UCSD-AML1 (cell line): ENCODE measurements around the gene NFIX.

Source experiments
- DNase-seq: peaks from one replicate; lab custom pipeline; 2025; ENCODE audit not compliant: unreplicated experiment; lab: John Stamatoyannopoulos, UW

The NFIX gene

DNA sequence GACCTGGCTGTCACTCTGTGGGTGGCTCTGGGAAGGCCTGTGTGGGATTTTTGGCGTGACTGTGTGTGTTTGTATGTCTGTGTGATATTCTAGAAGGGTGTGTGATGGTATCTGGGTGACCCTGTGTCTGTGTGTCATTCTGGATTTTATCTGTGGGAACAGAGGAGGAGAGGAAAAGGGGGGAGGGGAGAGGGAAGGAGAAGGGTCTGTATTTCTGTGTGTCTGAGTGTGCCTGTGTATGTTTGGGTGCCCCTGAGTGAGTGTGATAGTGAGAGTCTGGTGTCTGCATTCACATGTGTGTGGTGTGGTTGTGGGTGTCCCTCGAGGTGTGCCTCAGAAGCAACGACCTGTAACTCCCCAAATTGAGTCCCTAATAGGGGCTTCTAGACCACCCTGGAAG, 8.1 kb upstream of the NFIX start:
- no peak for DNase-seq

DNA sequence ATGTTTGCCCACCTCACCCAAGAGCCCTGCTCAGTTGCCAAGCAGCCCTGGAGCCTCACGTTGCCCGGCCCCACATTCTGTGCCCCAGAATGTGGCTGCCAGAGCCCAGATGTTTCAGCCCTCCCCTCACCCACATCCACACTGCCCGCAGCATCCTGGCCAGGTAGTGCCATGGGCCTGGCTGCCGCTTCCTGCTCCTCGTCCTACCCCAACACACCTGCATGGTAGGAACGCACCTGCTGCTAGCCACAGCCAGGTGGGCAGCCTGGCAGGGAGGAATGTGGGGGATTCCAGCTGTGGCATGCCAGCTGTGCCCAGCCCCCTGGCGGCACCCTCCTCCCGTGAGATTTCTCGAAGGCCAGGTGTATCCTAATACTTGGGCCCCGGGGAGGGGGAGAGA, 7.5 kb upstream of the NFIX start:
- no peak for DNase-seq

DNA sequence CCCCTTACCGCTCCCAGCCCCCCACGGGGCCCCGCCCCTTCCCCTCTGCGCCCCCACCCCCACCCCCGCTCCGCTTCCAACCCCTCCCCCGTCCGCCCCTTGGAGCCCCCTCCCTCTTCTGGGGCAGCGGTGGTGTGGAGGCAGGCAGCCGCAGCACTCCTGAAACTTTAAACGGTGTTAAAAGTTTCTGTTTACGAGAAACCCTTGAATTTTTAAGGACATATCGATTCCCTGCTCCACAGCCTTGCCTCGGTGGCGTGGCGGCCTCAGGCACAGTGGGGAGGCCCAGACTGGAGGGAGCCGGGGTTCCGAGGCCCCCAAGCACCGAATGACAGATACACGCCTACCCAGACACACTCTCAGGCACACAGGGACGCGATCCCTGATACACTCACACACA, 4.8 kb upstream of the NFIX start:
- DNase-seq: no peak

DNA sequence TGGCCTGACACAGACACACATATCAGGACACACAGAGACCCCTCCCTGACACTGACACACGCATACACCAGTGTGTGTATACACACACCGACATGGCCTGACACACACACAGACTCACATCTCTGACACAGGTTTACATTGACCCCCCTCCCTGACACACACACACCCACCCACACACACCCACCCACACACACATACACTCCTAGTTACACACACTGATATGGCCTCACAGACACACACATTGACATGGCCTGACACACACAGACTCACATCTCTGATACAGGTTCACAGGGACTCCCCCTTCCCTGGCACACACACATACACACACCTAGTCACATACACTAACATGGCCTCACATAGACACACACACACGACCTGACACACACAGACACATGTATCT, 4.4 kb upstream of the NFIX start:
- DNase-seq: no peak

DNA sequence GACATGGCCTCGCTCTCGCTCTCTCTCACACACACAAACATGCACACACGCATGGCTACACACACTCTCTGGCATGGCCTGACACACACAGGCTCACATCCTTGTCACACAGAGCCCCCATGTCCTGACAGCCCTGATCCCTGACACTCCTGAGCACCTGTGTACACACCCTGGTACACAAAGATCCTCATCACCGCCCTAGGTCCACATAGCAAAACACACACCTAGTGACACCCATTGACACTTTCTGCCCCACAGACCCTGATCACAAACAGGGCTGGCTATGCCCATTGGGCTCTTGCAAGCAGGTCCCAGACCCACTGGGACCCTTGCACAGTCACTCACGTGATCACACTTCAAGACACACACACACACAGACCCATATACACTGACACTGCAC, 4.0 kb upstream of the NFIX start:
- DNase-seq: no peak

DNA sequence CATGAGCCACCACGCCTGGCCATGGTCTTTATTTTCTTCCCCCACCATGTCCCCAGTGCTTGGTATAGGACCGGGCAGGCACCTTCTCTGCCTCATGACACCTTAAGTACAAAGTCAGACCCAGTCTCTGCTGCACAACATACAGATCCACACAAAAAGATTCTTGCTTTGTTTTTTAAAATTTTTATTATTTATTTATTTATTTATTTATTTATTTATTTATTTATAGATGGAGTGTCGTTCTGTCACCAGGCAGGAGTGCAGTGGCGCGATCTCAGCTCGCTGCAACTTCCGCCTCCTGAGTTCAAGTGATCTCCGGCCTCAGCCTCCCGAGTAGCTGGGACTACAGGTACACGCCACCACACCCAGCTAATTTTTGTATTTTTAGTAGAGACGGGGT, 2.5 kb upstream of the NFIX start:
- DNase-seq: no peak

DNA sequence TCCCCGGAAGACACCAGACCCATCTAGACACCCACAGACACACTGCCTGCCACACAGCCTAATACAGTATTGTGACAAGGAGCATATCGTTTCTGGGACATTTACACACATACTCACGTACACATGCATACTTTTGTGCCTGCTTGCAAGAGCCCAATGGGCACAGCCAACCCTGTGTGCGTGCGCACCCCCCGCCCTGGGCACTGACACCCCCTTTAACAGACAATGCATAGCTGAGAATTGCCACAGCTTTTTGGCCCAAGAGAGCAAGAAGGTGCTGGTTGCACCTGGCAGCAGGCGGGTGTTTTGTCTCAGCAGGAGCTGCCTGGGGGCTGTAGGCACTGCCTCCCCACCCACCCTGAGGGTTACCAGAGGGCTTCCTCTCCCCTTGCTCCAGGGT, 1.7 kb upstream of the NFIX start:
- DNase-seq: no peak

DNA sequence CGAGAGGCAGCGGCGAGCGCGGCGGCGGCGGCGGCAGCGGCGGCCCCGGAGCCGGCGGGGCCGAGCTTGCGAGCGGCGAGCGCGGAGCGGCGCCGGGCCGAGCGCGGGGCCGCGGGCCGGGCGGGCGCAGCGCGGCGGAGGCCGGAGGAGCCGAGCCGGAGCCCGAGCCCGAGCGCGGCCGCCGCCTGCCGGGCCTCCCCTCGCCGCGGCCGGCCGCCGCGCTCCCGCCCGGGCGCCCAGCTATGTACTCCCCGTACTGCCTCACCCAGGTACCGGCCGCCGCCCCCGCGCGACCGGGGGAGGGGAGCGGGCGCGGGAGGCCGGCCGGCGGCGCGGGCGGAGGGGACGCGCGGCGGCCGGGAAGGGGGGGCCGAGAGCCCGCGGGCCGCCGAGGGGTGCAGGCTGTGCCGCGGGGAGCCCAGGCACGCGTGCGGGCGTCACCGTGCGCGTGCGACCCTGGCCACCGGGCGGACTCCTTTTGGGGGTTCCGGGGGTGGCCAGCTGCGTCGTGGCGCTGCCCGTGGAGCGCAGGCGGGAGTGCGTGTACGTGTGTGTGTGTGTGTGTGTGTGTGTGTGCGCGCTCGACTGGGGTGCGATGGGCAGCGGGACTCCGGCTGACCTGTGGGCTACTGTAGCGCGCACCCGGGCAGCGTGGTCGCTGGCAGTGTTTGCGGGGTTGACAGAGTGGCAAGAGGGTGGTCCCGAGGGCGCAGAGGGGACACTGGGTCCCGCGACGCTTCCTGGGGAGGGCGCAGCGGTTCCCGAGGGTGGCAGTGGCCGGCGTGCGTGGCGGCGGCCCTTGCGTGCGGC, 526 bp downstream of the NFIX start:
- no peak for DNase-seq

DNA sequence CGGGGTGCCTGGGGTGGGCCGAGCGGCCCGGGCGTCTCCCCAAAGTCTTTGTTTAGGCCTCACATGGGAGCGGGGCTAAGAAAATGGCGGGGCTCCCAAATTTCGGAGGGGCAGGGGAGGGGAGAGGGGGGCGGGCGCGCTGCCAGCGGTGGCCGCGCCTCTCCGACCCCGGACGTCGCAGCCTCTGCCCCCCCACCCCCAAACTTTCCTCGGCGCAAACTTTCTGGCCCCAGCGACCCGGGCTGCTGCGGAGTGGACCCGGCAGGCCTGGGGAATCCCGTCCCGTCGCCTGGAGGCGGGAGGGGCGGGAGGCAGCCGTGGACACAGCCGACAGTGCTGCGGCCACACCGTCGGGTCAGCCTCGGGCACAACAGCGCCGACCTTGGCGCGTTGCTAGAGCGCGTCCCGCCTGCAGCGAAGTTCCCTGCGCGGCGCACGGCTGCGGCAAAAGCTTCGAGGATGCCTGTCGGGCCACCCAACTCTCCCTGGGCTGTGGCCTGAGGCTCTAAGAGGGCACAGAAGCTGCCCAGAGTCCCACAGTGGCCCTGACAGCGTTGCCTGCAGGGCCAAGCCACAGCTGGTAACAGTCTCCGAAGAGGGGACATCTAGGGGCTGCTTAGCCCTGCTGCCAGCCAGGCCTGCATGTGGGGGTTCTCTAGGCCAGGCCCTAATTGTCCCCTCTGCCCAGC, 1.3 kb downstream of the NFIX start:
- DNase-seq: no peak

DNA sequence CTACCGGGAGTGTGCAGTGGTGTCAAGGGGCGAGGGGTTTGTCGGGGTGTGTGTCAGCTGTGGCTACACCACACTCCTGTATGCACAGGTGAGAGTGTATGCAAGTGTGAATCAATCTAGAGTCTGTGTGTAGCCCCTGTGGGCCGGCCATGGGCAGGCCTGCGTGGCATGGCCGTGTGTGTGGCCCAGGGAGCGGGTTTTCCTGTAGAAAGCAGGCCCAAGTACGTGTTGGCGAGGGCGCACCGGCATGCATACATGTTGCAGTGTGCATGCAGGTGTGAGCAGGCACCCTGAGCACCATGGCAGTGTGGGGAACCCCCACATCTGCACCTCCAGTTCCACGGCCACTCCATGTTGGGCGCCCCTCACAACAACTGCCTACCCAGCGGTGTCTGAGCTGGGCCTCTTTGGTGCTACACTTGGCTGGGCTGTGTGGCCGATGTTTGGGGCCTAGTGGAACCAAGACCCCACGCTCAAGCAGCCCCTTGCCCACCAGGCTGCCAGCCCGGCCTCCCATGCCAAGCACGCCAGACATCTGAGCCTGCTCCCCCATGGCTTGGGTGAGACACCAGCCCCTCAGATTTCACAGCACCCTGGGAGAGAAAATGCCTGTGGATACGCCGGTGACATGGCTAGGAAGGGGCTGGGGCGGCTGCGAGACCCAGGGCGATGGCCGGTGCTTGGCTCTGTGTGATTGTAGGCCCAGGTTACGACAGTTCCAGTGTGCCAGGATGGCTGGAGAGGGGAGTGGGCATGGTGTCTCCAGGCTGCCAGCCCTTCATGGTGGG, 2.1 kb downstream of the NFIX start:
- DNase-seq: no peak

DNA sequence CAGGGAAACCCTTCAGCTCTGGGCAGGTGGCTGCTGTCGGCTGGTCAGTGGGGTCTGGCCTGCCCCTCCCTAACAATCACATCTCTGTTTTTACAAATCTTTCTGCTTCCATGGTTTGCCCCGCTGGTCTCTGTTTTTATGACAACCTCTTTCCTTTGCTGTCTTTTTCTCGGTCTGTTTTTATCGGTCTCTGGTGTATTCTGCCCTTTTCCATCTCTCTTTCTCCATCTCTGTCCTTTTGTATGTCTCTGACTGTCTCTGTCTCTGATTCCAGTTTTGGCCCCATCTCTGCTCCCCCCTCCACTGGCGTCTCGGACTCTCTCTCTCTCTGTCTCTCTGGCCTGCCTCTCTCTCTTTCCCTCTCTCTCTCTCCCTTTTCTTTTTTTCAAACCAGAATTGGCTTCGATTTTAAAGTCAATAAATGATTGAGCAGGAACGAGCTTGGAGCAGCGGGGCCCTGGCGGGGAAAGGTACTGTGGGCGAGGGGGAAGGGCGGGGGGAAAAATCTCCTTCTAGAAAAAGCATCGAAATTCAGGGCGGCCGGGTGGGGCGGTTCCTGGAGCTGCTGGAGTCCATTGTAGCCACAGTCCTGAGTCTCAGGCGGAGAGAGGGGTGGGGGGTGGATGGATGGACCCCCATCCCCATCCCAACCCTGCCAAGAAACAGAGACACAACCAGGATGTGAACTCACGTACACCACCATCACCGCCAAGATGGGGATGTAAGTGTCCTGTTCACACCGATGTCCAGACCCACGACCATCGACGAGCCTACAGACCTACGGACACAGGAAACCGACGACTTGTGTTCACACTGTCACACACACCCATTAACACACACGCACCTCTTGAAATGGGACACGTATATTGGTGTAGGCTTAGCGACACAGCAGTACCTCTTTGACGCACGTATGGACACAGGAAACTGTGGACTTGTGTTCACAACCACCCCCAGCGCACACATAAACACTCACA, 3.0 kb downstream of the NFIX start:
- DNase-seq: no peak

DNA sequence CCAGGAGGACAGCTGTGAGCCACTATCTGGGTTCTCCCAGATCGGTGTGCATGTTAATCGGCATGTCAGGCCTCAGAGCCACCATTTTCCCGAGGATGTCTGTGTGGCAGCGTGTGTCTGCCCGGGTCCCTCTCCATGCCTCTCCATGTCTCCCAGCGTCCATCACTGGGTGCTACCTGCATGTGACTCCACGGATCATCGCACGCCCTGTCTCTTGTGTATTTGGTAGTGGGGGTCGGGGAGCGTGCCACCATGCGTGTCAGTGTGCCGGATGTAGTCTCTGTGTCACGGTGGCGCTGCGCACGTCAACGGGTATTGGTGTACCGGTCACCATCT, 5.9 kb downstream of the NFIX start:
- DNase-seq: no peak

DNA sequence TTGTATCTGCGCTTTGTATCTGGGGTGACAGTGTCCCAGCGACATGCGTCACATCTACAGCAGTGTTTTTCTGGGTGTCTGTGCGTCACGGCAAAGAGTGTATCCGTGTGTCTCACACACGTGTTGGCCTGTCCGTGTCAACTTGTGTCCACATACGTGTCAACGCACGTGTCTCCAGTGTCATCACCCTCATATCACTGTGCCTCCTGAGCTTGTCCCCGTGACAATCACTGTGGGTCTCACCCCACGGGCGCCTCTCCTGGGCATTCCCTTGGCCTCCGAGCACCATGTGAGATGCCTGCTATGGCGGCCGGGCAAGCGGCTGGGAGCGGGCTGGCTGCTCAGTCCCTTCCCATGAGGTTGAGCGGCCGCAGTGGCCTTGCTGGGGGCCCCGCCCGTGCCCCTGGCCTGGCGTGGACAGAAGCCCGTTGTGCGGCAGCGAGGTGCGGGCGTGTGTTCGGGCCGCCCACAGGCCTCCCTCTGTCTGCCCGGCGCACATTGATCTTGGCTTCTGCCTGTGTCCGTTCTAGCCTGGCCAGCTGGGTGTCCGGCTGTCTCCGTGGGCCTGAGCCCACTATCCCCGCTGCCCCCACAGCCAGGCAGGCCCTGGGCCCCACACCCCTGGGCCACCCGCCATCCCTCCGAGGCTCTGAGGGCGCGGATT, 6.4 kb downstream of the NFIX start:
- DNase-seq: no peak

DNA sequence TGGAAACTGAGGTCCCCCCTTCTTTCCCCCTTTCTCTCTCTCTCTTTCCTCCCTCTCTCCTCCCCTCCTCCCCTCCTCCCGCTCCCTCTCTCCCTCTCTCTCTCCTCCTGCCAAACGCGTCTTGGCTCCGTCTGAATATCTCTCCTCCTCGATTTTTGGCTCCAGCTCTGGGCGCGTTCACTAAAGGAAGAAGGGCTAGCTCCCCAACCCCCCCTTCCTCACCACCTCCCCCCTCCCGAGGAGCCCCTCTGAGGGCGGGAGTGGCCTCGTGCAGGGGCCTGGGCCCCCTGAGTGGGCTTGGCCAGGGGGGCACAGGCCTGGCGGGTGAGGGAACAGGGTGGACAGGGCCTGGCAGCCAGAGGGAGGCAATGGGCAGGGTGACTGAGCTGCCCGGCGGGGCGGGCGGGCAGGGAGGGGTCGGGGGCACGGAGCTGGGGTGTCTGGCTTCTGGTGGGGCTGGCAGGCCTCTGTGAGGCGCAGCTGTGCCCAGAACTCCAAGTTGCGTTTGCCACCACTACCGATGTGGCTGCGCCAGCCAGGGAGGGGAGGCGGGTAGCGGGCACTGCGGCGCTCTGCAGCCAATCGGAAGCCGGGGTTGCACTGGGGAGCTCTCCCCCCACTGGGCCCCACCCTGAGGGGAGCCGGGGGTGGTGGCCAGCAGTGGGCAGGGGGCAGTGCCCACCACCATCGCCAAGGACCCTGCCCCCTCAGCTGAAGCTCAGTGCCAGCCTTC, 7.1 kb downstream of the NFIX start:
- DNase-seq: no peak

DNA sequence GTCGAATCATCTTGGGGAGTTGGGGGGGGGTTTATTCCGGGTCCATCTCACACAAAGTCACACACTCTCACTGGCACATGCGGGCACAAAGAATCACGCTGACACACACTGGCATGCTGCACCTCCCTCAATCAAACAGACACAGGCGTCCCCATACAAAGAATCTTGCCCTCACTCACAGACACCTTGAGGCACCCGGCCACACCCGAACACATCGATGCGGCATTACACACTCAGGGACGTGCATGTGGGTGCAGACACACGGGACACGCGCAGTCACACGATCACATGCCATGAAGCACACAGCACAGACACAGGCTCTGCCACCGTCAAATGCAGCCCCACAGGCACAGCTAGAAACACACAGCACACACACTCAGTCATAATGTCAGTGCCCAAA, 7.8 kb downstream of the NFIX start:
- DNase-seq: no peak

DNA sequence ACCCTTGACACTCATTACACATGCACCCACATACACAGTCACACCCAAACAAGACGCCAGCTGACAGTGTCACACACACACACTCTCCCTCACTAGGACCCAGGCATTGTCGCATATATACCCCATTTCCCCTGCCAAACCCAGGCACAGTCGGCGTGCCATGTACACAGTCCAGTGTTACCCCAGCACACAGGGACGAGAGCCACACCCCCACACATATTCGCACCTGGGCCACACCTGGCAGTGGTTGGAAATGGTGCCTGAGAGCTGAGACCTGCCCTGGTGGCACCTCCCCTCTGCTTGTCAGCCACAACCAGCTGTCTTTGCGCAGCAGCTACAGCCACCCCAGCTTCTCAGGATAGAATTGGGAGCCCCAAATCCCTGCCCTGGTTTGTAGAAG, 9.0 kb downstream of the NFIX start:
- DNase-seq: no peak

DNA sequence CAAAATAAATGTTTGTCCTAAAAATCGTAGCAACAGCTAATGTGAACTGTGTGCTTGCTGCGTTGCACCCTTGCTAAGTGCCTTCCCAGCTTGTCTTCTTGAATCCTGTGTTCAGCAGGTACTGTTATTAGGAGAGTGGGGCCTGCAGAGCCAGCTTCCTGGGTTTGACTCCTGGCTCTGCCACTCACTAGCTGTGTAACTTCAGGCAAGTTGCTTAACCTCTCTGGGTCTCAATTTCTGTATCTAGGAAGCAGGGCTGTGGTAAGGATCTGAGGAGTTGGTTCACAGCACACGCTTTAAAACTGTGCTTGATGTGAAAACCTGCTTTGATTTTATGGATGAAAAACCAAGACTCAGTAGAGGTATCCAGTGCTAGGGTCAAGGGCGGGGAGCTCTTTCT, 10.0 kb downstream of the NFIX start:
- no peak for DNase-seq

DNA sequence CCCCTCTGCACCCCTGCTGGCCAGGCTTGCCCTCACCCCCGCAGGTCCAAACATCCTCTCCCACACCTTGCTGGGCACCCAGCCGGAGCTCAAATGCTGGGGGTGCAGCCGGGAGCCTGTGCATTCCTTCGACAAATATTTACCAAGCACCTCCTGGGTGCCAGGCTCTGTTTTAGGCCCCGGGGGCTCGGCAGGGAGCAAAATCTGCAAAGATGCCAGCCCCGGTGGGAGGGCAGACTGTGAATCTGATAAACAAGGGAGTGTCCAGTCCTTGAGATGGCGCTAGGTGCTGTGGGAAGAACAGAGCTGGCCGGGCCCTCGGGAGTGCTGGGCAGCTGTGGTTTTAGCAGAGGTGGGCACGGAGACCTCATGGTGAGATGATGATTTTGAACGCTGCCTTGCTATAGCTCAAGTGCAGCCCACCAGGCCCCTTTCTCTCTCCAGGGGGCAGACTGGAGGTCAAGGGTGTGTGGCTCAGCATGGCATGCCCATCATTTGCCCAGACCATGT, 10.6 kb downstream of the NFIX start:
- no peak for DNase-seq

DNA sequence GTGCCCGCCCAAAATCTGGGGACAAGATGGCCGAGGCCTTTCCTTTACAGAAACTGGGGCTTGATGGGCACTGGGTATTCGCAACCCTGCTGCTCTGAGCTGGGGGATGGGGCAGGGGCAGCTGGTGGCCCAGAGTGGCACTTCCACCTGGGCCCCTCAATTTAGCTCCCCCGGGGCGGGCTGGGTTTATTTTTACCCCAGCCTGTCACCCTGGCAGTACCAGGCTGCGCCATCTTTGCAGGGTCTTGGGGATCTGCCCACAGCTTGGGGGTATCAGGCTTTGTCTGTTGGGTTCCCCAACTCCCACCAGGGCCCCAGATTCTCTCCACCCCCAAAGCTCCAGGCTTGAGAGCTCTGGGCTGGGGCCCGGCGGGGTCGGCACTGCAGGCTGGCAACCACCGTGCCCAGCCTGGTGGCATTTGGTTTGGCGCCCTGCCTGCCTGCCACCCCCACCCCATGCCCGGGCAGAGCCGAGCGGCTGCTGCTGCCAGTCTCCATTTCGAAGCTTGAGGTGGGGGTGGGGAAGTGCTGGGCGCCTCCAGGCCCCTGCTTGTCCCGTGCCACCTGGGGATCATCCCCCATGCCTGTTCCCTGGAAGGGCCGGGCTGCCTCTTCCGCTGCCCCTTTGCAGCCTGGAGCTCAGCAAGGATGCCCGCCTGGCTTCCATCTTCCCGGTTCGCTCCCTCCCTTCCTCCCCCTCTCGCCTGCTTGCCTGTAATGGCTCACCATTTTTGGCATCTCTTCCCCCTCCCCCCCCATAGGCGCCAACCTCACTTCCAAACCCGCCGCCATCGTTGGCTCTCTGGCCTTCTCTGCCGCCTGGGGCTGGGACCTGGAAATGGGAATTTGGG, 11.4 kb downstream of the NFIX start:
- no peak for DNase-seq
